B cell (primary cell): Measurements from ENCODE around the gene SOX13. TPM values are rescaled to one million over a fixed set of nuclear protein-coding genes. Genes with fewer than 3 reads are reported as not detected.

Source experiments
- ATAC-seq: fragments of 200-7000 bp; cut with Tn5 transposase; one replicate; pipeline ENCODE4 v1.10.0; 2021; ENCODE audit warnings: low read depth, mild to moderate bottlenecking, moderate number of reproducible peaks, moderate library complexity
- CTCF ChIA-PET: fragments of 350-600 bp; sonication (Branson Sonifier 250); formaldehyde crosslinking; loops from one replicate; lab custom pipeline; 2021; ENCODE audit warnings: antibody characterized with exemption, inconsistent platforms; lab: Charles Lee
- POLR2A ChIA-PET: fragments of 350-600 bp; sonication (Branson Sonifier 250); formaldehyde crosslinking; loops from one replicate; lab custom pipeline; 2021; ENCODE audit warnings: antibody characterized with exemption; lab: Charles Lee
- DNase-seq: peaks from one replicate; pipeline ENCODE4 v3.0.0; 2013
- H2AFZ ChIP-seq: 2 replicates; pipeline ENCODE4 v1.6.1; 2012; ENCODE audit warnings: mild to moderate bottlenecking, low read depth, low read length; ENCODE audit not compliant: insufficient read depth, poor library complexity, severe bottlenecking
- H3K27ac ChIP-seq, 2 donors: 1 replicate in 1 of 2; 2 replicates in 1 of 2; pipeline ENCODE4 v1.5.1; 2012 to 2013; ENCODE audit warnings: low read length in 2 of 2, mild to moderate bottlenecking in 2 of 2, moderate library complexity in 1 of 2
- H3K27me3 ChIP-seq, 4 experiments: fragments of 200-600 bp in 1 of 4; sonication (generic) in 1 of 4; replicated peaks in 1 of 4; 1 replicate in 2 of 4; 2 replicates in 2 of 4; pipeline versions ENCODE4 v1.6.1 to v1.7.0; 2013 to 2016; ENCODE audit warnings: low read length in 3 of 4, mild to moderate bottlenecking in 2 of 4, mixed read lengths in 1 of 4, moderate library complexity in 1 of 4; ENCODE audit not compliant: insufficient read depth in 4 of 4, control insufficient read depth in 3 of 4; ENCODE audit errors: control extremely low read depth in 1 of 4
- H3K36me3 ChIP-seq, 2 experiments: replicated peaks in 1 of 2; 1 replicate in 1 of 2; 2 replicates in 1 of 2; pipeline versions ENCODE4 v1.6.1 to v1.7.1; 2013; ENCODE audit warnings: low read length in 1 of 2; ENCODE audit not compliant: insufficient read depth in 2 of 2, control insufficient read depth in 1 of 2; ENCODE audit errors: control extremely low read depth in 1 of 2, extremely low read depth in 1 of 2
- H3K4me1 ChIP-seq, 2 donors: fragments of 200-600 bp in 1 of 2; sonication (generic) in 1 of 2; 1 replicate in 1 of 2; 2 replicates in 1 of 2; pipeline versions ENCODE4 v1.5.1 to v1.6.1; 2013 to 2017; ENCODE audit warnings: low read length in 2 of 2; ENCODE audit not compliant: control insufficient read depth in 2 of 2, insufficient read depth in 2 of 2
- H3K4me2 ChIP-seq: replicated peaks from 2 replicates; pipeline ENCODE3; 2012; ENCODE audit warnings: mild to moderate bottlenecking, low read depth, low read length; ENCODE audit not compliant: poor library complexity, severe bottlenecking
- H3K4me3 ChIP-seq, 5 experiments: fragments of 200-600 bp in 1 of 5; sonication (generic) in 1 of 5; 1 replicate in 3 of 5; 2 replicates in 2 of 5; pipeline versions ENCODE4 v1.5.1 to v1.7.0; 2011 to 2016; ENCODE audit warnings: low read length in 4 of 5, mild to moderate bottlenecking in 4 of 5, low read depth in 2 of 5, control low read depth in 1 of 5, moderate library complexity in 1 of 5; ENCODE audit not compliant: insufficient read depth in 1 of 5; ENCODE audit errors: control extremely low read depth in 1 of 5, extremely low read depth in 1 of 5
- H3K79me2 ChIP-seq: fragments of 200-600 bp; sonication (generic); one replicate; pipeline ENCODE4 v1.6.0; 2016; ENCODE audit warnings: low read length; ENCODE audit not compliant: control insufficient read depth, insufficient read depth
- H3K9ac ChIP-seq: fragments of 200-600 bp; sonication (generic); 2 replicates; pipeline ENCODE4 v1.6.1; 2017; ENCODE audit warnings: mild to moderate bottlenecking, low read length, moderate library complexity
- H3K9me3 ChIP-seq, 3 donors: one replicate each; pipeline versions ENCODE4 v1.6.1 to v1.7.1; 2013; ENCODE audit warnings: low read length in 2 of 3; ENCODE audit not compliant: control insufficient read depth in 2 of 3, insufficient read depth in 1 of 3; ENCODE audit errors: control extremely low read depth in 1 of 3
- H4K20me1 ChIP-seq: 2 replicates; pipeline ENCODE4 v1.6.0; 2012; ENCODE audit warnings: mild to moderate bottlenecking, low read length; ENCODE audit not compliant: insufficient read depth, control insufficient read depth, poor library complexity, severe bottlenecking
- H3K27ac Mint-ChIP-seq: one replicate; pipeline ENCODE4 v1.8.0; 2021; ENCODE audit warnings: mixed read lengths
- H3K27me3 Mint-ChIP-seq: one replicate; pipeline ENCODE4 v1.8.0; 2021; ENCODE audit warnings: mixed read lengths
- H3K4me1 Mint-ChIP-seq: one replicate; pipeline ENCODE4 v1.8.0; 2021; ENCODE audit warnings: mixed read lengths
- H3K4me3 Mint-ChIP-seq: one replicate; pipeline ENCODE4 v1.8.0; 2021; ENCODE audit warnings: mixed read lengths
- H3K9me3 Mint-ChIP-seq: one replicate; pipeline ENCODE4 v1.8.0; 2022; ENCODE audit warnings: mixed read lengths; ENCODE audit not compliant: insufficient read depth
- CTCF ChIP-seq: fragments of 200-600 bp; IDR thresholded peaks from one replicate; pipeline ENCODE4 v1.8.0; 2022; ENCODE audit warnings: antibody characterized with exemption, mild to moderate bottlenecking
- EZH2 ChIP-seq: IDR thresholded peaks from 2 replicates; pipeline ENCODE4 v1.6.1; 2012; ENCODE audit warnings: borderline replicate concordance, low read depth, mild to moderate bottlenecking, moderate library complexity, low read length; ENCODE audit not compliant: insufficient read depth, poor library complexity, severe bottlenecking
- WGBS: methylation state at CpG from one replicate; pipeline ENCODE4 v1.1.5; 2013; ENCODE audit warnings: missing lambda C conversion rate; ENCODE audit not compliant: insufficient coverage; 5-methylcytosine and 5-hydroxymethylcytosine counted together
- intact Hi-C: fragments of 100-400 bp; cut with micrococcal nuclease; formaldehyde crosslinking; loops from one replicate; pipeline ENCODE4 v1.10.0; 2022
- polyA plus RNA-seq: library from polyadenylated mRNA; depleted of rRNA; stranded (reverse); fragments of >200 nt; gene quantifications from 2 replicates; pipeline ENCODE4 v1.2.3, GENCODE V29; 2012
- total RNA-seq, 2 donors: library from RNA; stranded (reverse); fragments of 120-200 nt in 1 of 2; gene quantifications; 1 replicate in 1 of 2; 2 replicates in 1 of 2; pipeline versions ENCODE4 v1.2.3 to v1.2.4, GENCODE V29; 2013 to 2022

SOX13 gene
- total and polyA plus RNA-seq, 2 donors (not counting 1 experiment from before 2014, with no cell fraction given) = 0.15 to 1.3 TPM

- ChIA-PET POLR2A (interaction anchor here (0.6 kb wide), 1 partner anchor 14 kb away, joined by 12 read pairs; no protein-coding TSS in a partner anchor), CTCF (interaction anchor here (0.6 to 4.0 kb wide), 21 partner anchors 8 to 1253 kb away, joined by 3 to 25 read pairs (median 4); partner anchors contain the start of genes ATP2B4, ETNK2 and SNRPE)
- H2AFZ ChIP-seq = peak overlapping the region; percentile 58
- H3K36me3 ChIP-seq = no peaks in the 10 kb centered on the region
- H3K4me3 ChIP-seq = no peak overlapping the region
- H3K9me3 ChIP-seq = no peaks in the 10 kb centered on the region
- Mint-ChIP-seq H3K4me1 (peaks cover 5% of the 10 kb centered on the region), H3K9me3 (no peaks in the 10 kb centered on the region), H3K27ac (no peak overlapping the region), H3K27me3 (peaks cover 14% of the 10 kb centered on the region), H3K4me3 (peak overlapping the region; percentile 34)
- H3K27ac ChIP-seq = no peak overlapping the region
- 38% methylated on average over 18 of the region's 29 CpGs for WGBS
- H3K27me3 ChIP-seq = peaks cover 0 to 12% (median 2%) of the 10 kb centered on the region in 4 experiments
- H3K4me1 ChIP-seq = peaks cover 7 to 8% of the 10 kb centered on the region in 2 donors
- TF ChIP-seq CTCF (peak; percentile 87), EZH2 (no peak)
- no peaks in the 10 kb centered on the region for H3K79me2 ChIP-seq
- H4K20me1 ChIP-seq = no peaks in the 10 kb centered on the region
- ATAC-seq (peak; percentile 83), DNase-seq (peak; percentile 76)
- peak overlapping the region; percentile 56 for H3K4me2 ChIP-seq
- no peak overlapping the region for H3K9ac ChIP-seq
- intact Hi-C loops = loop anchor here (1.0 to 5.0 kb wide), 2 partner anchors 268 to 627 kb away; partner anchors contain the start of gene SNRPE
Observed at GRCh38 chr1:204128964-204129896, 56.3 kb downstream of the SOX13 start.
